Measurements from ENCODE around the gene LHFPL3. TPM values are rescaled to one million over a fixed set of nuclear protein-coding genes. Genes with fewer than 3 reads are reported as not detected.

The LHFPL3 gene
- total and polyA plus RNA-seq, 7 donors = 0.17 to 0.55 (median 0.36) TPM; not detected in 4

DNA sequence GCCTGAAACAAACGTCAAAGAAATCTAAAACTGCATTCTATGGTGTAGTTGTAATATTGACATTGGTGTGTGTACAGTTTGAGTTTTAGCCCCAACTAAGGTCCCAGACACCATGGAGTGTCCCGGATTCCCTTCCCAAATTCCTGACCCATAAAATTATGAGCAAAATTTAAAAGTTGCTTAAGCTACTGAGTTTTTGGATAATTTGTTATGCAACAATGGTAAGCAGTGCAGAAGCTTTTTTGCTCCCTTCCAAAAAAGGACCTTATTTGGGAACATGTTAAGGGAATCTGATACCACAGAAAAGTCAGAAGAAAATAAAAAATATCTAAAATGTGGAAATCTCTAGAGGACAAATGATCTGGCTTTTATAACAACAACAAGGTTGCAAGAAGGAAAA is 622.4 kb downstream of the LHFPL3 start:
- H3K27me3 ChIP-seq = no peaks in the 10 kb centered on the region
- H3K27ac ChIP-seq = peak overlapping the region; percentile 14 to 54 (median 46)
- intact Hi-C loops (cut with DNase I) = no loop called here
- no peaks in the 10 kb centered on the region for H3K9me3 ChIP-seq
- WGBS, 2 donors = 43 to 58% methylated on average over 2 of the region's 2 CpGs
- TF ChIP-seq, protein P1, sequence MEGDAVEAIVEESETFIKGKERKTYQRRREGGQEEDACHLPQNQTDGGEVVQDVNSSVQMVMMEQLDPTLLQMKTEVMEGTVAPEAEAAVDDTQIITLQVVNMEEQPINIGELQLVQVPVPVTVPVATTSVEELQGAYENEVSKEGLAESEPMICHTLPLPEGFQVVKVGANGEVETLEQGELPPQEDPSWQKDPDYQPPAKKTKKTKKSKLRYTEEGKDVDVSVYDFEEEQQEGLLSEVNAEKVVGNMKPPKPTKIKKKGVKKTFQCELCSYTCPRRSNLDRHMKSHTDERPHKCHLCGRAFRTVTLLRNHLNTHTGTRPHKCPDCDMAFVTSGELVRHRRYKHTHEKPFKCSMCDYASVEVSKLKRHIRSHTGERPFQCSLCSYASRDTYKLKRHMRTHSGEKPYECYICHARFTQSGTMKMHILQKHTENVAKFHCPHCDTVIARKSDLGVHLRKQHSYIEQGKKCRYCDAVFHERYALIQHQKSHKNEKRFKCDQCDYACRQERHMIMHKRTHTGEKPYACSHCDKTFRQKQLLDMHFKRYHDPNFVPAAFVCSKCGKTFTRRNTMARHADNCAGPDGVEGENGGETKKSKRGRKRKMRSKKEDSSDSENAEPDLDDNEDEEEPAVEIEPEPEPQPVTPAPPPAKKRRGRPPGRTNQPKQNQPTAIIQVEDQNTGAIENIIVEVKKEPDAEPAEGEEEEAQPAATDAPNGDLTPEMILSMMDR (IDR thresholded peaks at IDR 0.05) = no peak
- no peak for TF ChIP-seq EP300 (IDR thresholded peaks at IDR 0.05)
- peak in 2 of 4 donors; percentile 11 to 28 for TF ChIP-seq POLR2AphosphoS5 (IDR thresholded peaks at IDR 0.05)
- no peak for TF ChIP-seq POLR2A (IDR thresholded peaks at IDR 0.05)
- H3K4me1 ChIP-seq = peaks cover 0 to 9% (median 2%) of the 10 kb centered on the region in 4 donors
- no peak for DNase-seq
- H3K4me3 ChIP-seq = no peak overlapping the region
- no peaks in the 10 kb centered on the region for H3K36me3 ChIP-seq

DNA sequence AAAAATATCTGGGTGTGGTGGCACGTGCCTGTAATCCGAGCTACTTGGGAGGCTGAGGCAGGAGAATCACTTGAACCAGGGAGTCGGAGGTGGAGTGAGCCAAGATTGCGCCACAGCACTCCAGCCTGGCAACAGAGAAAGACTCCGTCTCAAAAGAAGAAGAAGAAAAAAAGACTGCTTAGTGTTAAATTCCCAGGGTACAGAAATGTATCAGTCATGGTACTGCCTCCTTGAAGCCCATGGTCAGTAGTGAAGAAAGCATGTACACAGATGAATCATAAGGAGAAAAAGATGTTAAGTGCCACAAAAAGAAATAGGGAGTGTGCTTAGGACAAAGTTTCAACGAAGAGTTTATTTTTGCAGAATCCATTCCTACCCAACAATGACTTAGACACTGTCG is 623.1 kb downstream of the LHFPL3 start:
- no peak for DNase-seq
- H3K27me3 ChIP-seq = no peaks in the 10 kb centered on the region
- H3K4me3 ChIP-seq = no peak overlapping the region
- no peaks in the 10 kb centered on the region for H3K36me3 ChIP-seq
- intact Hi-C loops (cut with DNase I) = no loop called here
- H3K27ac ChIP-seq = peak overlapping the region in 3 of 4 donors; percentile 41 to 54 (median 52)
- peaks cover 0 to 9% (median 4%) of the 10 kb centered on the region in 4 donors for H3K4me1 ChIP-seq
- H3K9me3 ChIP-seq = no peaks in the 10 kb centered on the region
- WGBS, 2 donors = 72 to 73% methylated on average over 7 of the region's 7 CpGs
- TF ChIP-seq, protein P1 (IDR thresholded peaks at IDR 0.05) = no peak
- no peak for TF ChIP-seq POLR2AphosphoS5 (IDR thresholded peaks at IDR 0.05)
- no peak for TF ChIP-seq POLR2A (IDR thresholded peaks at IDR 0.05)
- no peak for TF ChIP-seq EP300 (IDR thresholded peaks at IDR 0.05)

DNA sequence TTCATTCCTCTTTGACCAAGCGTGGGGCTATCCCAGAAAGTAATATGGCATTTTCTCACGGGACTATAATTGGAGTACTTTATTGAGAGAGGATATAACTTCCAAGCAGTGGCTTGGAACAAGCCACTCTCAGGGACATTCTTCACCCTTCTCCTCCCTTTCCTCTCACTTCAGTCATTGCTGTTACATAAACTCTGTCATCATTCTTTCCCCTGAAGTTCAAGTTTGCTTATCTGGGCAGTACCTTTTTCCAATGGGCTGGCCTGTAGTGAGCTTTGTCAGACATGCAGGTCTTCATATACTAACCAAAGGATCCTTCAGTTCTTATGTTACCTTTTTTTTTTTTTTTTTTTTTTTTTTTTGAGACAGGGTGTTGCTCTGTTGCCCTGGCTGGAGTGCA is 626.9 kb downstream of the LHFPL3 start:
- WGBS, 2 donors = 68 to 78% methylated on average over 2 of the region's 2 CpGs
- Histone ChIP-seq H3K27me3 (no peaks in the 10 kb centered on the region), H3K36me3 (no peaks in the 10 kb centered on the region), H3K9me3 (no peaks in the 10 kb centered on the region), H3K4me3 (no peak overlapping the region), H3K4me1 (peaks cover 0 to 33% (median 29%) of the 10 kb centered on the region in 4 donors), H3K27ac (no peak overlapping the region)
- DNase-seq = no peak
- no peak for TF ChIP-seq EP300 (IDR thresholded peaks at IDR 0.05)
- TF ChIP-seq POLR2A (IDR thresholded peaks at IDR 0.05) = no peak
- TF ChIP-seq, protein P1 (IDR thresholded peaks at IDR 0.05) = no peak
- TF ChIP-seq POLR2AphosphoS5 (IDR thresholded peaks at IDR 0.05) = no peak
- intact Hi-C loops (cut with DNase I) = no loop called here

Small RNAs within 50 kb of the gene (small RNA-seq; reads per million reads assigned to genes)
- 0 reads per million in 3 donors for gene RN7SL8P

Other genes starting within 250 kb of the LHFPL3 start
- gene ORC5, start 120.6 kb upstream of the LHFPL3 start, total RNA-seq = 10 to 100 TPM; 20.8 to 30.8 (median 27.5) TPM
- gene ORC5, start 120.6 kb upstream of the LHFPL3 start, polyA plus RNA-seq = 10 to 100 TPM in 1 of 3 donors, 1 to 10 TPM in 2; 8.4 to 12.0 (median 9.2) TPM